SHP77 (cell line): Measurements from ENCODE around the gene MAP4K5.

Source experiments
- DNase-seq, 2 experiments: peaks; one replicate each; lab custom pipeline; 2025; lab: John Stamatoyannopoulos, UW

The MAP4K5 gene

GRCh38 chr14:50399251-50400032, 132.9 kb downstream of the MAP4K5 start:
- peak; percentile 8 to 26 for DNase-seq

- DNase-seq: no peak
Observed at GRCh38 chr14:50398189-50398580, 134.2 kb downstream of the MAP4K5 start.

- DNase-seq: peak; percentile 66 to 69
Observed at GRCh38 chr14:50397390-50398188, 134.8 kb downstream of the MAP4K5 start.

GRCh38 chr14:50396631-50397389, 135.6 kb downstream of the MAP4K5 start, which contains the start of gene CDKL1:
CDKL1 (minus strand) TSS chr14:50396881; CDS start chr14:50395868, 1,013 bp downstream.
- DNase-seq: peak; percentile 64 to 73

- DNase-seq: no peak
Observed at GRCh38 chr14:50395448-50395847, 136.9 kb downstream of the MAP4K5 start.

- DNase-seq: no peak
Observed at GRCh38 chr14:50394713-50395112, 137.7 kb downstream of the MAP4K5 start.

- DNase-seq: no peak
Observed at GRCh38 chr14:50389668-50390441, 142.5 kb downstream of the MAP4K5 start.

- no peak for DNase-seq
Observed at GRCh38 chr14:50388256-50388931, 144.0 kb downstream of the MAP4K5 start.

- DNase-seq: no peak
Observed at GRCh38 chr14:50387548-50387947, 144.8 kb downstream of the MAP4K5 start.

GRCh38 chr14:50383618-50384225, 148.6 kb downstream of the MAP4K5 start:
- DNase-seq: no peak

- no peak for DNase-seq
Observed at GRCh38 chr14:50381823-50382287, 150.5 kb downstream of the MAP4K5 start.

GRCh38 chr14:50381008-50381407, 151.4 kb downstream of the MAP4K5 start:
- no peak for DNase-seq

- DNase-seq: no peak
Observed at GRCh38 chr14:50380455-50380854, 151.9 kb downstream of the MAP4K5 start.

- no peak for DNase-seq
Observed at GRCh38 chr14:50379563-50379962, 152.8 kb downstream of the MAP4K5 start.

- no peak for DNase-seq
Observed at GRCh38 chr14:50377550-50378085, 154.8 kb downstream of the MAP4K5 start.

GRCh38 chr14:50375760-50376159, 156.6 kb downstream of the MAP4K5 start:
- DNase-seq: no peak

GRCh38 chr14:50373959-50374358, 158.4 kb downstream of the MAP4K5 start:
- DNase-seq: no peak

- no peak for DNase-seq
Observed at GRCh38 chr14:50371546-50371945, 160.8 kb downstream of the MAP4K5 start.
